Panc1 (cell line): ENCODE results near the gene OTUD3. TPM values are rescaled to one million over a fixed set of nuclear protein-coding genes. Genes with fewer than 3 reads are reported as not detected.
"Not testable (repeated sequence)": the region's sequence is repeated elsewhere in the genome, so short reads cannot be mapped to it uniquely, and the experiment has no call there.

Experiments used
- ATAC-seq: fragments of 200-7000 bp; cut with Tn5 transposase; 2 replicates; pipeline ENCODE4 v1.9.1; 2020; ENCODE audit warnings: mild to moderate bottlenecking, moderate library complexity
- BruUV-seq: library from RNA; stranded (reverse); fragments of 400-500 nt; replicated peaks from 2 replicates; lab custom pipeline; 2021; lab: Mats Ljungman, UMichigan
- CTCF ChIA-PET: fragments of 300-600 bp; sonication (Branson Sonifier 250); formaldehyde crosslinking; loops from one replicate; lab custom pipeline; 2022; ENCODE audit warnings: antibody characterized with exemption; lab: Charles Lee
- POLR2A ChIA-PET: fragments of 300-600 bp; sonication (Branson Sonifier 250); formaldehyde crosslinking; loops from one replicate; lab custom pipeline; 2022; ENCODE audit warnings: antibody characterized with exemption; lab: Charles Lee
- DNase-seq: peaks from one replicate; pipeline ENCODE4 v3.0.0-alpha.2; 2010; ENCODE audit warnings: low read depth, low spot score
- H3K27ac ChIP-seq: 2 replicates; pipeline ENCODE4 v1.5.1; 2011; ENCODE audit warnings: mild to moderate bottlenecking, low read length, inconsistent platforms
- H3K27me3 ChIP-seq: fragments of 200-500 bp; sonication (Bioruptor generic); 2 replicates; pipeline ENCODE4 v1.6.0; 2014; ENCODE audit warnings: low read length, inconsistent platforms; ENCODE audit not compliant: control insufficient read depth, insufficient read depth
- H3K36me3 ChIP-seq: fragments of 200-500 bp; sonication (Bioruptor generic); 2 replicates; pipeline ENCODE4 v1.5.1; 2014; ENCODE audit warnings: inconsistent platforms, mild to moderate bottlenecking, low read length, moderate library complexity; ENCODE audit not compliant: control insufficient read depth, insufficient read depth
- H3K4me1 ChIP-seq: 2 replicates; pipeline ENCODE4 v1.5.1; 2011; ENCODE audit warnings: inconsistent platforms, mild to moderate bottlenecking, low read length, moderate library complexity; ENCODE audit not compliant: control insufficient read depth, insufficient read depth
- H3K4me3 ChIP-seq, 2 experiments: 2 replicates each; pipeline ENCODE4 v1.5.1; 2011 to 2012; ENCODE audit warnings: low read depth in 2 of 2, low read length in 2 of 2, mild to moderate bottlenecking in 2 of 2, inconsistent platforms in 1 of 2, moderate library complexity in 1 of 2
- H3K9me3 ChIP-seq: fragments of 200-500 bp; sonication (Bioruptor generic); 2 replicates; pipeline ENCODE4 v1.5.1; 2014; ENCODE audit warnings: low read depth, mild to moderate bottlenecking, inconsistent platforms, low read length, moderate library complexity; ENCODE audit not compliant: control insufficient read depth, insufficient read depth
- POLR2AphosphoS5 ChIP-seq: IDR thresholded peaks from 2 replicates; pipeline ENCODE4 v1.6.1; 2012; ENCODE audit warnings: mild to moderate bottlenecking, low read depth, low read length, moderate library complexity
- SIN3A ChIP-seq: IDR thresholded peaks from 2 replicates; pipeline ENCODE4 v1.6.1; 2012; ENCODE audit warnings: low read depth, mild to moderate bottlenecking, low read length, moderate library complexity, borderline replicate concordance; ENCODE audit not compliant: insufficient read depth
- TCF7L2 ChIP-seq: IDR thresholded peaks from 2 replicates; pipeline ENCODE4 v1.6.1; 2011; ENCODE audit warnings: mild to moderate bottlenecking, low read depth, low read length, inconsistent platforms
- in situ Hi-C: cut with HindIII; loops from 2 replicates; pipeline ENCODE4 v1.10.0; 2016; ENCODE audit warnings: low sequenced_read_pairs, low pct_unique_long_range_greater_than_20kb
- intact Hi-C: fragments of 100-400 bp; cut with micrococcal nuclease; formaldehyde crosslinking; loops from one replicate; pipeline ENCODE4 v1.10.0; 2022; ENCODE audit not compliant: unreplicated experiment
- total RNA-seq: library from RNA; stranded (reverse); gene quantifications from one replicate; pipeline ENCODE4 v1.2.1, GENCODE V29; 2021; ENCODE audit not compliant: unreplicated experiment
- TF ChIP-seq, protein P1 (sequence below): fragments of 450-650 bp; IDR thresholded peaks from 2 replicates; pipeline ENCODE4 v1.5.1; 2017; ENCODE audit warnings: mild to moderate bottlenecking
- TF ChIP-seq, protein P2 (sequence below), 2 experiments: IDR thresholded peaks; 2 replicates each; pipeline ENCODE4 v1.6.1; 2011 to 2012; ENCODE audit warnings: low read depth in 2 of 2, control low read depth in 1 of 2, low read length in 1 of 2, mild to moderate bottlenecking in 1 of 2, moderate library complexity in 1 of 2; ENCODE audit not compliant: insufficient read depth in 1 of 2

Gene OTUD3
- total RNA-seq, 1 experiment from 2014 or later, result 14.1 TPM

DNA sequence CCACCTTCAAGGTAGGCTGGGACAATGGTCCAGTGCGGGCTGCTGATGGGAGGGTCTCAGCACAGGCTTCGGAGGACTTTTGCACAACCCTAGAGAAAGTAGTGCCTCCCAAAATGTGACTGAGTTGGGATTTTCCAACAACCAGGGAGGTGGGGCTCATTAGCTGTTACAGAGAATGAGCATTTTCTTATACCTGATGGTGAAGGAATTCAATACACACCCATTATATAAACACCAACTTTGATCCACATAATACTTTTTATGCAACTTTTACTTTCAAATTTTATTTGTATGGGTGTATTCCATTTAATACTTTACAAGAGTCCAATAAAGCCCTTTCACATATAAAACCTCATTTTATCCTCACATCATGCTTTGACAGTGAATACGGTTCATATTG lies 35.9 kb upstream of the OTUD3 start:
- Histone ChIP-seq H3K27me3 (no peaks in the 10 kb centered on the region), H3K27ac (no peak overlapping the region), H3K4me3 (no peak overlapping the region), H3K9me3 (no peaks in the 10 kb centered on the region), H3K36me3 (no peaks in the 10 kb centered on the region), H3K4me1 (no peaks in the 10 kb centered on the region; the same call in 1 of the 2 replicates)
- no peak for DNase-seq
- POLR2A ChIA-PET, result no interaction called here
- CTCF ChIA-PET, result no interaction called here
- TF ChIP-seq POLR2AphosphoS5 (no peak), TCF7L2 (no peak), SIN3A (no peak)
- TF ChIP-seq, protein P1, sequence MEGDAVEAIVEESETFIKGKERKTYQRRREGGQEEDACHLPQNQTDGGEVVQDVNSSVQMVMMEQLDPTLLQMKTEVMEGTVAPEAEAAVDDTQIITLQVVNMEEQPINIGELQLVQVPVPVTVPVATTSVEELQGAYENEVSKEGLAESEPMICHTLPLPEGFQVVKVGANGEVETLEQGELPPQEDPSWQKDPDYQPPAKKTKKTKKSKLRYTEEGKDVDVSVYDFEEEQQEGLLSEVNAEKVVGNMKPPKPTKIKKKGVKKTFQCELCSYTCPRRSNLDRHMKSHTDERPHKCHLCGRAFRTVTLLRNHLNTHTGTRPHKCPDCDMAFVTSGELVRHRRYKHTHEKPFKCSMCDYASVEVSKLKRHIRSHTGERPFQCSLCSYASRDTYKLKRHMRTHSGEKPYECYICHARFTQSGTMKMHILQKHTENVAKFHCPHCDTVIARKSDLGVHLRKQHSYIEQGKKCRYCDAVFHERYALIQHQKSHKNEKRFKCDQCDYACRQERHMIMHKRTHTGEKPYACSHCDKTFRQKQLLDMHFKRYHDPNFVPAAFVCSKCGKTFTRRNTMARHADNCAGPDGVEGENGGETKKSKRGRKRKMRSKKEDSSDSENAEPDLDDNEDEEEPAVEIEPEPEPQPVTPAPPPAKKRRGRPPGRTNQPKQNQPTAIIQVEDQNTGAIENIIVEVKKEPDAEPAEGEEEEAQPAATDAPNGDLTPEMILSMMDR, result no peak
- TF ChIP-seq, protein P2, sequence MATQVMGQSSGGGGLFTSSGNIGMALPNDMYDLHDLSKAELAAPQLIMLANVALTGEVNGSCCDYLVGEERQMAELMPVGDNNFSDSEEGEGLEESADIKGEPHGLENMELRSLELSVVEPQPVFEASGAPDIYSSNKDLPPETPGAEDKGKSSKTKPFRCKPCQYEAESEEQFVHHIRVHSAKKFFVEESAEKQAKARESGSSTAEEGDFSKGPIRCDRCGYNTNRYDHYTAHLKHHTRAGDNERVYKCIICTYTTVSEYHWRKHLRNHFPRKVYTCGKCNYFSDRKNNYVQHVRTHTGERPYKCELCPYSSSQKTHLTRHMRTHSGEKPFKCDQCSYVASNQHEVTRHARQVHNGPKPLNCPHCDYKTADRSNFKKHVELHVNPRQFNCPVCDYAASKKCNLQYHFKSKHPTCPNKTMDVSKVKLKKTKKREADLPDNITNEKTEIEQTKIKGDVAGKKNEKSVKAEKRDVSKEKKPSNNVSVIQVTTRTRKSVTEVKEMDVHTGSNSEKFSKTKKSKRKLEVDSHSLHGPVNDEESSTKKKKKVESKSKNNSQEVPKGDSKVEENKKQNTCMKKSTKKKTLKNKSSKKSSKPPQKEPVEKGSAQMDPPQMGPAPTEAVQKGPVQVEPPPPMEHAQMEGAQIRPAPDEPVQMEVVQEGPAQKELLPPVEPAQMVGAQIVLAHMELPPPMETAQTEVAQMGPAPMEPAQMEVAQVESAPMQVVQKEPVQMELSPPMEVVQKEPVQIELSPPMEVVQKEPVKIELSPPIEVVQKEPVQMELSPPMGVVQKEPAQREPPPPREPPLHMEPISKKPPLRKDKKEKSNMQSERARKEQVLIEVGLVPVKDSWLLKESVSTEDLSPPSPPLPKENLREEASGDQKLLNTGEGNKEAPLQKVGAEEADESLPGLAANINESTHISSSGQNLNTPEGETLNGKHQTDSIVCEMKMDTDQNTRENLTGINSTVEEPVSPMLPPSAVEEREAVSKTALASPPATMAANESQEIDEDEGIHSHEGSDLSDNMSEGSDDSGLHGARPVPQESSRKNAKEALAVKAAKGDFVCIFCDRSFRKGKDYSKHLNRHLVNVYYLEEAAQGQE (IDR thresholded peaks at IDR 0.05; ENCODE audit: insufficient read depth in 1 of 2, low read depth in 2 of 2, low read length in 1 of 2), result no peak
- no TSS peak for BruUV-seq
- intact Hi-C loops (no loop called here), in situ Hi-C loops (no loop called here)
- no peak for ATAC-seq

GRCh38 chr1:19847334-19847733 lies 34.9 kb upstream of the OTUD3 start:
- BruUV-seq, H3K4me1 ChIP-seq, DNase-seq, CTCF ChIA-PET, POLR2A ChIA-PET, ATAC-seq, H3K27ac ChIP-seq, H3K27me3 ChIP-seq, H3K36me3 ChIP-seq, in situ Hi-C loops, H3K9me3 ChIP-seq, intact Hi-C loops: not testable (repeated sequence)
- H3K4me3 ChIP-seq, result peak overlapping the region; percentile 28 to 54

- H3K27ac ChIP-seq, H3K4me3 ChIP-seq, DNase-seq, ATAC-seq, H3K4me1 ChIP-seq, in situ Hi-C loops, H3K36me3 ChIP-seq, BruUV-seq, POLR2A ChIA-PET, intact Hi-C loops, H3K27me3 ChIP-seq, CTCF ChIA-PET, H3K9me3 ChIP-seq: not testable (repeated sequence)
Observed at GRCh38 chr1:19849307-19849706, 32.9 kb upstream of the OTUD3 start.
